GM06990 (cell line): ENCODE data around the gene PIGL.

Experiments
- DNase-seq: peaks from one replicate; pipeline ENCODE4 v3.0.0-alpha.2; 2011; ENCODE audit not compliant: insufficient read length; ENCODE audit errors: extremely low read depth
- H3K27me3 ChIP-seq: replicated peaks from 2 replicates; pipeline ENCODE4 v1.6.0; 2011; ENCODE audit warnings: low read length; ENCODE audit not compliant: control insufficient read depth, insufficient read depth
- H3K36me3 ChIP-seq: 2 replicates; pipeline ENCODE4 v1.5.1; 2011; ENCODE audit warnings: low read length; ENCODE audit not compliant: control insufficient read depth, insufficient read depth
- H3K4me3 ChIP-seq: replicated peaks from 2 replicates; pipeline ENCODE4 v1.5.1; 2011; ENCODE audit warnings: low read depth, mild to moderate bottlenecking, control low read depth, low read length
- CTCF ChIP-seq: IDR thresholded peaks from 2 replicates; pipeline ENCODE4 v1.5.1; 2011; ENCODE audit warnings: low read length, control low read depth, mild to moderate bottlenecking, inconsistent platforms; ENCODE audit not compliant: insufficient read depth, poor library complexity, severe bottlenecking

PIGL gene

GRCh38 chr17:16251043-16251442 lies 34.0 kb downstream of the PIGL start:
- no peak for DNase-seq
- Histone ChIP-seq H3K27me3 (no peaks in the 10 kb centered on the region), H3K4me3 (no peak overlapping the region), H3K36me3 (no peaks in the 10 kb centered on the region)
- TF ChIP-seq CTCF = no peak

- no peak for DNase-seq
- TF ChIP-seq CTCF = no peak
- H3K36me3 ChIP-seq = no peaks in the 10 kb centered on the region
- no peaks in the 10 kb centered on the region for H3K27me3 ChIP-seq
- no peak overlapping the region for H3K4me3 ChIP-seq
These were observed 34.5 kb downstream of the PIGL start for GRCh38 chr17:16251556-16251955.

GRCh38 chr17:16254773-16255400 lies 37.9 kb downstream of the PIGL start:
- TF ChIP-seq CTCF = no peak
- Histone ChIP-seq H3K4me3 (no peak overlapping the region), H3K27me3 (no peaks in the 10 kb centered on the region), H3K36me3 (no peaks in the 10 kb centered on the region)
- no peak for DNase-seq

GRCh38 chr17:16255481-16255921 lies 38.5 kb downstream of the PIGL start:
- Histone ChIP-seq H3K27me3 (no peaks in the 10 kb centered on the region), H3K36me3 (no peaks in the 10 kb centered on the region), H3K4me3 (no peak overlapping the region)
- TF ChIP-seq CTCF = no peak
- DNase-seq = no peak

- Histone ChIP-seq H3K36me3 (no peaks in the 10 kb centered on the region), H3K27me3 (no peaks in the 10 kb centered on the region), H3K4me3 (no peak overlapping the region)
- no peak for DNase-seq
- TF ChIP-seq CTCF = no peak
These were observed 41.9 kb downstream of the PIGL start for GRCh38 chr17:16258901-16259300.

- no peak for TF ChIP-seq CTCF
- Histone ChIP-seq H3K27me3 (no peaks in the 10 kb centered on the region), H3K36me3 (no peaks in the 10 kb centered on the region), H3K4me3 (no peak overlapping the region)
- no peak for DNase-seq
These were observed 42.9 kb downstream of the PIGL start for GRCh38 chr17:16259926-16260325.
